Smooth muscle cell of trachea (primary cell): ENCODE measurements around the gene RARG. TPM values are rescaled to one million over a fixed set of nuclear protein-coding genes. Genes with fewer than 3 reads are reported as not detected.

ENCODE experiments used
- total RNA-seq: library from RNA; depleted of rRNA; stranded (reverse); fragments of >200 nt; gene quantifications from 2 replicates; pipeline ENCODE4 v1.2.1, GENCODE V29; 2014

The RARG gene
- 56.9 and 70.1 TPM in 2 replicates for total RNA-seq

DNA sequence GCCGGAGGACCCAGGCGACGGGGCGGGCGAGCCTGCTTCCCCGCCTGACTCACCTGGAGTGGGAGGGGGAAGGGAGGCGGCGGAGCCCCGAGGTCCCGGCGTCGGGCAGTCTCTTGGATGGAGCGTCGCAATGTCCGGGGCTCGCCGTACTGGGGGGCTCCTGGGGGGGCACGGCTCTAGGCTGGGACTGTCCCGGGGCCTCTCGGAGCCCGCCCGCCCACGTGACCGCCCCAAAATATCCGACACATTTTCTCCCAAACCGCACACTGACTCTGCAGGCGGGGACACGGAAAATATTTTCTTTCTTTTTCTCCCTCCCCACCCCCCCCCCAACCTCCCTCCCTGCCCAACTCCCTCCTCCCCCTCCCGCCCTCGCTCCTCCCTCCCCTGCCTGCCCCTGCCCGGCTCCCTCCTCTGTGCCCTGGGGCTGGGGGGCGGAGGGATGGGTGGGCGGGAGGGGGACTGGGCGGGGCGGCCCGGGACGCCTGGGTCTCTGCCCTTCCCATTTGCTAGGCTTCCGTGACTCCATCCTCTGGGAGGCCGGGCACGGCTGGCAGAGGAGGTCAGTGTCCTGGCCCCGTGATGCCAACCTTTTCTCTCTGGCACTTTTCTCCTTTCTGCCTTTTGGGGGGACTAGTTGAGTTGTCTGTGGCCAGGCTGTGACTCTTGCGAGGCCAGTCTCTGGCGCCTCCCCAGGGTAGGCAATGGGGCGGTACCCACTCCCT, at the start of gene RARG:
TSS of gene RARG (minus strand) at position 289 of the 725 bp plus-strand sequence. CDS start 4,664 bp downstream, outside the sequence.

DNA sequence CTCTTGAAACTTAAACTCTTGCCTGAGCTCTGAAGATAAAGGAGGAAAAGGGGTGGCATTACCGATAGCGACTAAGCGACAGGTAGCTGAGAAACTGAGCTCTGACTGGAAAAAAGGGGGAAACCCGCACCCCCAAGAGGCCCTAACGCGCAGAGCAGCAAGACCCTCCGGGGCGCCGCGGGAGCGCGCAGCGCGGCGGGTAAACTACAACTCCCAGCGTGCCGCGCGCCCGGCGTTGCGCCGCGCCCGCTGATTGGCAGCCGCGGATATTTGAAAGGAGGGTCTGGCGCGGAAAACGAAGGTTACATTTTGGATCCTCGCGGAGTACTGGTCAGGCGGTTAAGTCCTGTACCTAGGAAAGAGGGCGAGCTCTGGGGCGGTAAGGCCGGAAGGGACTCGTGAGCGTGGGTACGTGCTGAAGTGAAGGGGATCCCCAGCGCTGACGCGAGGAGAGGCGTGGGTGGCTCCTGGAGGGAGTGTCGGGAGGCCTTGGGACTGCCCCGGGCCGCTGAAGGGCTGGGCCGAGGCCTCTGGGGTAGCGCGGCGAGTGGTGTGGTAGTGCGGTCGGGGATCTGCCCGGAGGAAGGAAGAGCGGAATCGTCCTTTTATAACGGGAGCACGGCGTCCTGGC, 36.1 kb upstream of the RARG start, which contains the start of gene ESPL1:
TSS of gene ESPL1 (plus strand) at position 301 of the 631 bp plus-strand sequence. CDS start 468 bp downstream, outside the sequence.

DNA sequence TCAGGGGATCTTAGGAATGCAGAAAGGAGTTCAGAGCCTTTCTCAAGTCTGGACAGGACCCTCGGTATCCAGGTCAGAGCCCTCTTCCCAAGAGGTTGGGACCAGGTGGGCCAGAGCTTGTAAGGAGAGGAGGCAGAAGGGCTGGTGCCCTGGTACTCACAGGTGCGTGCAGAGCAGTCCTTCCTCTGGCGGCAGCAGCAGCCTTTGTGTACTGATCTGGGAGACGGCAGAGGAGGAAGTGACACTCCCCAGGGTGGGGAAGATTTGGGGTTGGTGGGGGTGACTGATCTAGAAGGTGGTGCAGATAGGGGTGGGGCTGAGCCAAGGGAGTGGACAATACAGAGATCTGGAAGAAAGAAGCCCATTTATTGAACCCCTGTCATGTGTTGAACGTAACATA, 25.0 kb downstream of the RARG start, which contains the start of gene ITGB7:
TSS of gene ITGB7 (minus strand) at position 210 of the 400 bp plus-strand sequence. CDS start 6,808 bp downstream, outside the sequence.

DNA sequence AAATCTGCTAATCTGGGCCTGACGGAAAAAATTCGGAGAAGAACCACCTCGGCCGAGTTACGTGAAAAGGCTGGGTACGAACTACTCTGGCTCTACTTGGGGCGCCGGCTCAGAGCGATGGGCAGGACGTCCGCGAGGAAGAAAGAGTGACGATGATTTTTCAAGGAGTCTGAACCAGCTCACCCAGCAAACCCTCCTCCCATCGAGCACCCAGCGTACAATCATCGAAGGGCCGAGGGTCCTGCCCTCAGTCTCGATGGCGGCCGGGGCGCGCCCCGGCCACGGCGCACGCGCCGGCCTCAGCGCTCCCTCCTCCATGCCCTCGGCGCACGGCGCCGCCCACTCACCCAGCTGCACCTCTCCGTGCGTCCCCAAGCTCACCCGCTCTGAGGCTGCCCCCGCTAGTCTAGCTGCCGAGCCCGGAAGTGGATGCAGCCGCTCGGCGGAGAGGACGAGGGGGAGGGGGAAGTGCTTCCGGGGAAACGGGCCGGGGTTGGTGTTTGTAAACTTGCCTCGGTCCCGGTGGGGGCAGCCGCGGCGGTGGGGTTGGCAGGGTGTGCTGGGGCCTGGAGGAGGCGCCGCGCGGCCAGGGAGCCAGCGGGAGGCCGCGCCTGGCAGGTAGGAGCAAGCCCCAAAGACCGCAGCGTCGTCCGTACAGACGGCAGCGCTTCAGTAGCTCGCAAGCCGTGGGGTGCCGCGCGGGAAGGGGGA, 51.6 kb downstream of the RARG start, which contains the start of the genes CSAD and ZNF740:
TSS of gene CSAD (minus strand) at position 706 of the 711 bp plus-strand sequence. CDS start 7,455 bp downstream, outside the sequence.
TSS of gene ZNF740 (plus strand) at position 503 of the 711 bp plus-strand sequence. CDS start 1,262 bp downstream, outside the sequence.

Other genes with a start within 250 kb of the RARG start
- gene EIF4B, start 225.8 kb downstream of the RARG start, total RNA-seq = 992 and 1,491 TPM in 2 replicates
- gene TNS2, start 182.1 kb downstream of the RARG start, total RNA-seq = 62.3 and 128 TPM in 2 replicates
- gene SPRYD3, start 152.8 kb downstream of the RARG start, total RNA-seq = 20.2 and 28.4 TPM in 2 replicates
- gene IGFBP6, start 134.5 kb downstream of the RARG start, total RNA-seq = 1,261 and 1,775 TPM in 2 replicates
- gene SOAT2, start 128.7 kb downstream of the RARG start, total RNA-seq = not detected in 2 replicates
- 11.6 and 17.2 TPM in 2 replicates for gene ZNF740, start 51.5 kb downstream of the RARG start, total RNA-seq
- 11.7 and 12.2 TPM in 2 replicates for gene CSAD, start 51.3 kb downstream of the RARG start, total RNA-seq
- 0.44 and 1.2 TPM in 2 replicates for gene ITGB7, start 25.0 kb downstream of the RARG start, total RNA-seq
- 3.1 and 14.1 TPM in 2 replicates for gene ESPL1, start 36.1 kb upstream of the RARG start, total RNA-seq
- 480 and 613 TPM in 2 replicates for gene PFDN5, start 63.3 kb upstream of the RARG start, total RNA-seq
- gene MYG1, start 67.5 kb upstream of the RARG start, total RNA-seq = 56.0 and 58.1 TPM in 2 replicates
- 48.0 and 54.5 TPM in 2 replicates for gene AAAS, start 89.4 kb upstream of the RARG start, total RNA-seq
- not detected in 2 replicates for gene SP7, start 104.1 kb upstream of the RARG start, total RNA-seq
- gene SP1, start 148.0 kb upstream of the RARG start, total RNA-seq = 29.8 and 34.4 TPM in 2 replicates
- not detected in 2 replicates for gene AMHR2, start 191.6 kb upstream of the RARG start, total RNA-seq
- gene PRR13, start 209.5 kb upstream of the RARG start, total RNA-seq = 44.7 and 45.8 TPM in 2 replicates
- 292 and 502 TPM in 2 replicates for gene PCBP2, start 219.9 kb upstream of the RARG start, total RNA-seq